Adrenal gland (tissue), 12 donors: Measurements from ENCODE around the gene NFKBIB. TPM values are rescaled to one million over a fixed set of nuclear protein-coding genes. Genes with fewer than 3 reads are reported as not detected.
A peak's percentile ranks its signal among the peaks of the same experiment; 100 is the strongest.

Experiments used
- DNase-seq, 7 donors: peaks; one replicate each; pipeline ENCODE4 v3.0.0-alpha.2; 2019 to 2020
- H3K27ac ChIP-seq, 5 donors: fragments of 200-600 bp; sonication (generic) in 4 of 5; 1 replicate in 3 of 5; 2 replicates in 2 of 5; pipeline versions ENCODE4 v1.5.1 to v1.8.0; 2016 to 2020; ENCODE audit warnings: mild to moderate bottlenecking in 1 of 5
- H3K27me3 ChIP-seq: fragments of 200-600 bp; 2 replicates; pipeline ENCODE4 v1.8.0; 2021
- H3K36me3 ChIP-seq, 2 donors: fragments of 200-600 bp; replicated peaks in 1 of 2; 1 replicate in 1 of 2; 2 replicates in 1 of 2; pipeline versions ENCODE4 v1.5.1 to v1.8.0; 2018 to 2022
- H3K4me1 ChIP-seq, 2 donors: fragments of 200-600 bp; replicated peaks in 1 of 2; 1 replicate in 1 of 2; 2 replicates in 1 of 2; pipeline versions ENCODE4 v1.5.1 to v1.8.0; 2018 to 2021
- H3K4me3 ChIP-seq, 4 donors: fragments of 200-600 bp; sonication (generic) in 3 of 4; one replicate each; pipeline ENCODE4 v1.5.1; 2016 to 2018
- H3K9me3 ChIP-seq, 3 donors: fragments of 200-600 bp; sonication (generic) in 1 of 3; replicated peaks in 1 of 3; 1 replicate in 2 of 3; 2 replicates in 1 of 3; pipeline versions ENCODE4 v1.5.1 to v1.8.0; 2016 to 2021
- CTCF ChIP-seq, 6 experiments: fragments of 450-650 bp in 4 of 6; fragments of 200-600 bp in 2 of 6; sonication (generic) in 1 of 6; IDR thresholded peaks; 1 replicate in 5 of 6; 2 replicates in 1 of 6; pipeline versions ENCODE4 v1.5.1 to v1.8.0; 2016 to 2021; ENCODE audit warnings: antibody characterized with exemption in 6 of 6, mild to moderate bottlenecking in 2 of 6, moderate library complexity in 1 of 6
- POLR2A ChIP-seq, 2 donors: fragments of 450-650 bp; IDR thresholded peaks; one replicate each; pipeline ENCODE4 v1.6.1; 2017; ENCODE audit warnings: antibody characterized with exemption in 2 of 2, mild to moderate bottlenecking in 2 of 2, moderate library complexity in 1 of 2
- WGBS, 4 donors: extraction: QIAGEN DNeasy Blood & Tissue Kit in 2 of 4; methylation state at CpG; one replicate each; pipeline versions ENCODE4 v1.1.5 to v1.1.7; 2013 to 2017; 5-methylcytosine and 5-hydroxymethylcytosine counted together
- intact Hi-C, 2 donors: fragments of 100-400 bp; cut with DNase I; formaldehyde crosslinking; loops; one replicate each; pipeline versions ENCODE4 v1.14.1 to v1.15.0; 2022 to 2023
- polyA plus RNA-seq, 3 donors: library from polyadenylated mRNA; stranded (reverse); fragments of 200-250 nt in 2 of 3; fragments of 350-450 nt in 1 of 3; fragmentation: Illumina TruSeq in 1 of 3; extraction: RNeasy Lipid Tissue Mini Kit (QIAGEN cat#74804) in 1 of 3; gene quantifications; one replicate each; pipeline ENCODE4 v1.2.3, GENCODE V29; 2013 to 2014
- total RNA-seq, 9 donors: library from RNA; depleted of rRNA in 4 of 9; stranded (reverse); fragments of >200 nt in 4 of 9; fragments of 120-200 nt in 1 of 9; fragmentation: NEBNext Ultra II Directional in 1 of 9; extraction: Animal tissue kit (Norgen Biotek cat#: 25700) in 1 of 9; gene quantifications; one replicate each; pipeline versions ENCODE4 v1.1.0 to v1.2.4, GENCODE V29; 2013 to 2023
- donor health status: healthy with polysubstance abuse.
- donor health status: Bipolar disorder and iron deficiency.
- donor health status: DM: yes; HTN: yes; CAD: no.
- donor health status: DM: no; HTN: no; CAD: no.
- donor health status: DM: no; HTN: no; CAD: no.
- donor health status: DM: yes; HTN: yes; CAD: no.

The NFKBIB gene
- total and polyA plus RNA-seq, 12 donors: 12.4 to 73.0 (median 31.7) TPM

- TF ChIP-seq POLR2A (IDR thresholded peaks at IDR 0.05) (no peak), CTCF (IDR thresholded peaks at IDR 0.05) (no peak)
- Histone ChIP-seq H3K27ac (peak overlapping the region; percentile 38 to 93 (median 79)), H3K4me3 (peak overlapping the region; percentile 3 to 65 (median 52)), H3K27me3 (no peaks in the 10 kb centered on the region), H3K4me1 (peaks cover 14 to 30% of the 10 kb centered on the region in 2 donors), H3K36me3 (no peaks in the 10 kb centered on the region), H3K9me3 (no peaks in the 10 kb centered on the region)
- 7 to 10% (median 9%) methylated on average over 17 to 25 of the region's 25 CpGs for WGBS, 4 donors
- intact Hi-C loops: no loop called here
- DNase-seq: peak in 2 of 7 donors; percentile 39 to 75
Observed at GRCh38 chr19:38898788-38899446, 852 bp upstream of the NFKBIB start.

DNA sequence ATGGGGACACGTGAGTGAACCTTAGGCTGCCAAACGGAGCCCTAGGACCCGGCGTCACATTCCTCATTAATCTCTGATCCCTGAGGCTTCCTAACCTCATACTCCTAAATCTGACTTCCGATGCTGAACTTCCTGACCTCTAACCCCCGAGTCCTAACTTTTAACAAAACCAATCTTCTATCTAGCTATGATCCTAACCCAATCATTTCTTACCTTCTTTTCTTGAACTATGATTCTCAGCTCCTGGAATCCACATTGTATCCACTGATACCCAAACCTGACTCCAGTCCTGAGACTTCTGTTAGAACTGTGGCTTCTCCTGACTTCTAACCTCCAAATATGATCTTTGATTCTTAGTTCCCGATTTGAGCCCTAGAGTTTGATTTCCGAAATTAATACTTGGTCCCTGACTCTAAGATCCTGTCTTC lies 447 bp downstream of the NFKBIB start:
- Histone ChIP-seq H3K27me3 (no peaks in the 10 kb centered on the region), H3K4me3 (peak overlapping the region; percentile 35 to 91 (median 74)), H3K27ac (peak overlapping the region; percentile 84 to 93 (median 89)), H3K36me3 (peaks cover 0 to 8% of the 10 kb centered on the region in 2 donors), H3K4me1 (peaks cover 14 to 30% of the 10 kb centered on the region in 2 donors), H3K9me3 (no peaks in the 10 kb centered on the region)
- TF ChIP-seq POLR2A (IDR thresholded peaks at IDR 0.05) (peak in 1 of 2 donors; percentile 4), CTCF (IDR thresholded peaks at IDR 0.05) (no peak)
- WGBS, 4 donors: 1 to 3% (median 2%) methylated on average over 7 to 8 of the region's 8 CpGs
- intact Hi-C loops: no loop called here
- DNase-seq: no peak

DNA sequence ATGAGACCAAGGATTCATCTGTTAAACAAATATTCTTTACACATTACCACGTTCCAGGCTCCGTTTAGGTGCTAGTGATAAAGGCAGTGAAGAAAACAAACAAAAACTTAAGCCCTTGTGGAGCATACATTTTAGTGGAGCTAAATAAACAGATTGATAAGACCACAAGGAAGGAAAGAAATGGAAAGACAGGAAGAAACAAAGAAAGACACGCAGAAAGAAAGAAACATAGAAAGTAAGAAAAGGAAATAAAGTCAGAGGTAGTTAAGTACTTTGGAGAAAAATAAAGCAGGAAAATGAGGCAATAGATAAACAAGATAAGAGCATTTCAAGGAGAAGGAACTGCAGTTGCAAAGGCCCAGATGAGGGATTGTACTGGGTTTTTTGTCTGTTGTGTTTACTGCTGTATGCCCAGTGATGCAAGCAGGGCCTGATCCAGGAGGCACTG lies 998 bp downstream of the NFKBIB start:
- 27 to 34% (median 30%) methylated on average over 3 of the region's 3 CpGs for WGBS, 4 donors
- Histone ChIP-seq H3K4me3 (peak overlapping the region in 1 of 4 donors; percentile 65), H3K9me3 (no peaks in the 10 kb centered on the region), H3K4me1 (peaks cover 14 to 30% of the 10 kb centered on the region in 2 donors), H3K27ac (peak overlapping the region in 4 of 5 donors; percentile 84 to 93 (median 88)), H3K27me3 (no peaks in the 10 kb centered on the region), H3K36me3 (peaks cover 0 to 13% of the 10 kb centered on the region in 2 donors)
- intact Hi-C loops: no loop called here
- TF ChIP-seq POLR2A (IDR thresholded peaks at IDR 0.05) (no peak), CTCF (IDR thresholded peaks at IDR 0.05) (no peak)
- DNase-seq: peak in 1 of 7 donors; percentile 27

DNA sequence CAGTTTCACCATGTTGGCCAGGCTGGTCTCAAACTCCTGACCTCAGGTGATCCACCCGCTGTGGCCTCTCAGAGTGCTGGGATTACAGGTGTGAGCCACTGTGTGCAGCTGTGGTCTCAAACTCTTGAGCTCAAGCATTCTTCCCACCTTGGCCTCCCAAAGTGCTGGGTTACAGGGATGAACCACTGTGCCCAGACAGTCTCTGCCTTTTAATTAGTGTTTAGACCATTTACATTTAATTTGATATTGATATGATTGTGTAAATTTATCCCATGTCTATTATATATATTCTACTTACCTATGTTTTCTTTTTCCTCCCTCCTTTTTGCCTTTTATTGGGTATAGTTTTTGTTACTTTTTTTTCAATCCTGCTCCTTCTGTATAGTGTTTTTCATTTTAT lies 1.9 kb downstream of the NFKBIB start:
- 94 to 100% (median 100%) methylated on average over 1 of the region's 1 CpG for WGBS, 4 donors

More for the DNA sequence above, 1.9 kb downstream of the NFKBIB start:
- no peaks in the 10 kb centered on the region for H3K9me3 ChIP-seq
- H3K36me3 ChIP-seq: peaks cover 0 to 18% of the 10 kb centered on the region in 2 donors
- peaks cover 14 to 26% of the 10 kb centered on the region in 2 donors for H3K4me1 ChIP-seq
- no peak overlapping the region for H3K4me3 ChIP-seq
- no peak for TF ChIP-seq POLR2A (IDR thresholded peaks at IDR 0.05)
- TF ChIP-seq CTCF (IDR thresholded peaks at IDR 0.05): no peak
- no peak for DNase-seq
- H3K27ac ChIP-seq: no peak overlapping the region
- intact Hi-C loops: no loop called here
- H3K27me3 ChIP-seq: no peaks in the 10 kb centered on the region
